HUES64 (cell line): ENCODE measurements around the gene AGFG2.
"Not testable (repeated sequence)": the region's sequence is repeated elsewhere in the genome, so short reads cannot be mapped to it uniquely, and the experiment has no call there.

ENCODE experiments used
- H3K27ac ChIP-seq: 2 replicates; pipeline ENCODE4 v1.7.0; 2013; ENCODE audit warnings: low read depth, low read length, inconsistent platforms
- H3K27me3 ChIP-seq: 2 replicates; pipeline ENCODE4 v1.6.1; 2013; ENCODE audit warnings: mild to moderate bottlenecking, low read length; ENCODE audit not compliant: insufficient read depth
- H3K36me3 ChIP-seq: 2 replicates; pipeline ENCODE4 v1.6.1; 2013; ENCODE audit warnings: mild to moderate bottlenecking, low read length; ENCODE audit not compliant: insufficient read depth
- H3K4me1 ChIP-seq: 2 replicates; pipeline ENCODE4 v1.6.1; 2013; ENCODE audit warnings: mild to moderate bottlenecking, low read length, moderate library complexity; ENCODE audit not compliant: insufficient read depth
- H3K4me3 ChIP-seq: 2 replicates; pipeline ENCODE4 v1.5.1; 2013; ENCODE audit warnings: mild to moderate bottlenecking, low read length, moderate library complexity
- H3K9ac ChIP-seq: 2 replicates; pipeline ENCODE4 v1.6.1; 2013; ENCODE audit warnings: mild to moderate bottlenecking, low read depth, low read length
- H3K9me3 ChIP-seq: 2 replicates; pipeline ENCODE4 v1.6.1; 2013; ENCODE audit warnings: low read depth, low read length; ENCODE audit not compliant: insufficient read depth
- WGBS: fragments of 150-250, 120-280 bp; methylation state at CpG from one replicate; pipeline ENCODE4 v1.1.7; 2013; ENCODE audit warnings: missing lambda C conversion rate; 5-methylcytosine and 5-hydroxymethylcytosine counted together

AGFG2 gene

GRCh38 chr7:100556541-100556940 is 17.5 kb downstream of the AGFG2 start:
- 93% methylated on average over 4 of the region's 4 CpGs for WGBS
- H3K4me3 ChIP-seq, result no peak overlapping the region
- no peak overlapping the region for H3K27ac ChIP-seq
- no peaks in the 10 kb centered on the region for H3K4me1 ChIP-seq
- no peaks in the 10 kb centered on the region for H3K9me3 ChIP-seq
- H3K36me3 ChIP-seq, result peaks cover 15% of the 10 kb centered on the region
- no peaks in the 10 kb centered on the region for H3K27me3 ChIP-seq
- H3K9ac ChIP-seq, result no peak overlapping the region

GRCh38 chr7:100559127-100559526 is 20.1 kb downstream of the AGFG2 start:
- Histone ChIP-seq H3K27ac (no peak overlapping the region), H3K36me3 (peaks cover 13% of the 10 kb centered on the region), H3K9ac (no peak overlapping the region), H3K9me3 (no peaks in the 10 kb centered on the region), H3K27me3 (no peaks in the 10 kb centered on the region), H3K4me3 (no peak overlapping the region), H3K4me1 (no peaks in the 10 kb centered on the region)
- WGBS, result 94% methylated on average over 4 of the region's 4 CpGs

- Histone ChIP-seq H3K4me1 (no peaks in the 10 kb centered on the region), H3K9me3 (no peaks in the 10 kb centered on the region), H3K9ac (no peak overlapping the region), H3K4me3 (no peak overlapping the region), H3K36me3 (no peaks in the 10 kb centered on the region), H3K27ac (no peak overlapping the region), H3K27me3 (no peaks in the 10 kb centered on the region)
- WGBS, result 96% methylated on average over 12 of the region's 12 CpGs
Observed at GRCh38 chr7:100561491-100562194, 22.6 kb downstream of the AGFG2 start.

GRCh38 chr7:100562195-100563099 is 23.4 kb downstream of the AGFG2 start:
- H3K36me3 ChIP-seq, result no peaks in the 10 kb centered on the region
- peaks cover 1% of the 10 kb centered on the region; the same call in 1 of the 2 replicates for H3K4me1 ChIP-seq
- H3K27ac ChIP-seq, result no peak overlapping the region
- H3K9me3 ChIP-seq, result no peaks in the 10 kb centered on the region
- no peak overlapping the region for H3K4me3 ChIP-seq
- H3K27me3 ChIP-seq, result no peaks in the 10 kb centered on the region
- 93% methylated on average over 26 of the region's 26 CpGs for WGBS
- no peak overlapping the region for H3K9ac ChIP-seq

- no peaks in the 10 kb centered on the region for H3K9me3 ChIP-seq
- WGBS, result 96% methylated on average over 8 of the region's 8 CpGs
- no peak overlapping the region for H3K27ac ChIP-seq
- H3K27me3 ChIP-seq, result no peaks in the 10 kb centered on the region
- H3K36me3 ChIP-seq, result no peaks in the 10 kb centered on the region
- no peak overlapping the region for H3K9ac ChIP-seq
- H3K4me1 ChIP-seq, result peaks cover 4% of the 10 kb centered on the region; the same call in 1 of the 2 replicates
- no peak overlapping the region for H3K4me3 ChIP-seq
Observed at GRCh38 chr7:100563100-100563564, 24.1 kb downstream of the AGFG2 start.

GRCh38 chr7:100563809-100564400 is 24.9 kb downstream of the AGFG2 start:
- Histone ChIP-seq H3K4me1 (peaks cover 5% of the 10 kb centered on the region; the same call in 1 of the 2 replicates), H3K27me3 (peaks cover 1% of the 10 kb centered on the region; the same call in 1 of the 2 replicates), H3K9me3 (no peaks in the 10 kb centered on the region), H3K27ac (no peak overlapping the region), H3K4me3 (no peak overlapping the region), H3K36me3 (no peaks in the 10 kb centered on the region), H3K9ac (no peak overlapping the region)
- WGBS, result 47% methylated on average over 12 of the region's 12 CpGs

GRCh38 chr7:100564405-100564804 is 25.4 kb downstream of the AGFG2 start:
- not testable (repeated sequence) for H3K27ac ChIP-seq, H3K9ac ChIP-seq, H3K4me3 ChIP-seq, H3K27me3 ChIP-seq, H3K4me1 ChIP-seq, H3K9me3 ChIP-seq, H3K36me3 ChIP-seq
- WGBS, result 89% methylated on average over 6 of the region's 6 CpGs

GRCh38 chr7:100565133-100565571 is 26.1 kb downstream of the AGFG2 start:
- Histone ChIP-seq H3K9ac (no peak overlapping the region), H3K36me3 (no peaks in the 10 kb centered on the region), H3K27me3 (peaks cover 9% of the 10 kb centered on the region), H3K27ac (no peak overlapping the region), H3K4me1 (peaks cover 9% of the 10 kb centered on the region; the same call in 1 of the 2 replicates), H3K9me3 (no peaks in the 10 kb centered on the region), H3K4me3 (no peak overlapping the region)
- whole genome bisulfite sequencing, result 97% methylated on average over 10 of the region's 11 CpGs

- no peaks in the 10 kb centered on the region for H3K9me3 ChIP-seq
- H3K4me1 ChIP-seq, result peaks cover 13% of the 10 kb centered on the region; the same call in 1 of the 2 replicates
- H3K27me3 ChIP-seq, result peaks cover 18% of the 10 kb centered on the region
- no peak overlapping the region for H3K4me3 ChIP-seq
- H3K9ac ChIP-seq, result no peak overlapping the region
- no peaks in the 10 kb centered on the region for H3K36me3 ChIP-seq
- 91% methylated on average over 5 of the region's 6 CpGs for WGBS
- no peak overlapping the region for H3K27ac ChIP-seq
Observed at GRCh38 chr7:100566018-100566531, 27.1 kb downstream of the AGFG2 start.

- no peaks in the 10 kb centered on the region for H3K9me3 ChIP-seq
- 77% methylated on average over 11 of the region's 12 CpGs for WGBS
- no peaks in the 10 kb centered on the region for H3K36me3 ChIP-seq
- peaks cover 24% of the 10 kb centered on the region for H3K4me1 ChIP-seq
- no peak overlapping the region for H3K9ac ChIP-seq
- H3K4me3 ChIP-seq, result no peak overlapping the region
- no peak overlapping the region for H3K27ac ChIP-seq
- H3K27me3 ChIP-seq, result peaks cover 20% of the 10 kb centered on the region
Observed at GRCh38 chr7:100567031-100567730, 28.2 kb downstream of the AGFG2 start.
